ENCODE data around the gene KANK3. TPM values are rescaled to one million over a fixed set of nuclear protein-coding genes. Genes with fewer than 3 reads are reported as not detected.
A peak's percentile ranks its signal among the peaks of the same experiment; 100 is the strongest.
"Not testable (repeated sequence)": the region's sequence is repeated elsewhere in the genome, so short reads cannot be mapped to it uniquely, and the experiment has no call there.

KANK3 gene
- total and polyA plus RNA-seq, 9 of the 15 experiments (the other 6 are each of a cell fraction or from before 2014, with no cell fraction given): 0.03 to 0.40 (median 0.08) TPM; not detected in 6

- H3K36me3 ChIP-seq (ENCODE audit: control insufficient read depth, insufficient read depth, low read length): peaks cover 57% of the 10 kb centered on the region; the same call in 2 of the 3 replicates
- H3K9me1 ChIP-seq (ENCODE audit: control insufficient read depth, insufficient read depth, low read length): no peaks in the 10 kb centered on the region
- 91% methylated on average over 14 of the region's 14 CpGs for whole genome bisulfite sequencing (ENCODE audit: insufficient coverage, low coverage, missing lambda C conversion rate)
- H3K9me3 ChIP-seq (replicated peaks; ENCODE audit: control insufficient read depth, insufficient read depth, low read depth, low read length): no peaks in the 10 kb centered on the region
- no peaks in the 10 kb centered on the region for H4K20me1 ChIP-seq (replicated peaks; ENCODE audit: control insufficient read depth, insufficient read depth, low read length)
- in situ Hi-C loops (cut with MboI): no loop called here
- H3K4me2 ChIP-seq (ENCODE audit: insufficient read depth, low read length): no peak overlapping the region
- H3K4me3 ChIP-seq: no peak overlapping the region
- peak in 1 of 4 experiments; percentile 4 for DNase-seq (ENCODE audit: extremely low read depth in 1 of 4, low spot score in 3 of 4)
- no peak for ATAC-seq
- ChIA-PET POLR2A (interaction anchor here (0.6 to 1.3 kb wide), 3 partner anchors 13 to 1861 kb away, joined by 3 to 6 read pairs (median 3); no protein-coding TSS in a partner anchor), CTCF (ENCODE audit: low intra/inter-chr PET ratio) (interaction anchor here (0.5 kb wide), 1 partner anchor 265 kb away, joined by 4 read pairs; no protein-coding TSS in a partner anchor)
- TF ChIP-seq POLR2A (conservative IDR thresholded peaks at IDR 0.05) (0 out of 2 replicates have a peak, but pooled peaks have one; percentile 25), OTX1 (CRISPR knock-in tag; IDR thresholded peaks at IDR 0.05) (no peak), RBFOX2 (IDR thresholded peaks at IDR 0.05; ENCODE audit: low read depth, low read length) (peak; percentile 37), POLR2G (IDR thresholded peaks at IDR 0.05; ENCODE audit: low read depth, low read length) (0 out of 2 replicates have a peak, but pooled peaks have one; percentile 32)
- peak overlapping the region in 1 of 2 experiments; percentile 43; a peak in 2 of 4 replicates for H3K9ac ChIP-seq (ENCODE audit: insufficient read depth in 1 of 2, low read depth in 2 of 2, low read length in 2 of 2)
- FAIRE-seq: no peak
- no peak overlapping the region for H2AFZ ChIP-seq (ENCODE audit: low read depth, low read length)
- BruUV-seq (replicated peaks): no TSS peak
- no peaks in the 10 kb centered on the region for H3K27me3 ChIP-seq (ENCODE audit: control insufficient read depth in 2 of 2, insufficient read depth in 2 of 2, low read length in 2 of 2)
- no peak overlapping the region for H3K27ac ChIP-seq (ENCODE audit: extremely low read depth, low read depth, low read length)
- H3K4me1 ChIP-seq (replicated peaks in 1 of 2; ENCODE audit: control insufficient read depth in 2 of 2, insufficient read depth in 2 of 2, low read length in 2 of 2): peaks cover 0 to 12% of the 10 kb centered on the region in 2 experiments; a peak in 3 of 5 replicates
- H3K79me2 ChIP-seq (ENCODE audit: control insufficient read depth, insufficient read depth, low read length): peaks cover 25% of the 10 kb centered on the region
- intact Hi-C loops (cut with micrococcal nuclease): no loop called here
Measured at GRCh38 chr19:8316351-8317125, 26.5 kb downstream of the KANK3 start.

DNA sequence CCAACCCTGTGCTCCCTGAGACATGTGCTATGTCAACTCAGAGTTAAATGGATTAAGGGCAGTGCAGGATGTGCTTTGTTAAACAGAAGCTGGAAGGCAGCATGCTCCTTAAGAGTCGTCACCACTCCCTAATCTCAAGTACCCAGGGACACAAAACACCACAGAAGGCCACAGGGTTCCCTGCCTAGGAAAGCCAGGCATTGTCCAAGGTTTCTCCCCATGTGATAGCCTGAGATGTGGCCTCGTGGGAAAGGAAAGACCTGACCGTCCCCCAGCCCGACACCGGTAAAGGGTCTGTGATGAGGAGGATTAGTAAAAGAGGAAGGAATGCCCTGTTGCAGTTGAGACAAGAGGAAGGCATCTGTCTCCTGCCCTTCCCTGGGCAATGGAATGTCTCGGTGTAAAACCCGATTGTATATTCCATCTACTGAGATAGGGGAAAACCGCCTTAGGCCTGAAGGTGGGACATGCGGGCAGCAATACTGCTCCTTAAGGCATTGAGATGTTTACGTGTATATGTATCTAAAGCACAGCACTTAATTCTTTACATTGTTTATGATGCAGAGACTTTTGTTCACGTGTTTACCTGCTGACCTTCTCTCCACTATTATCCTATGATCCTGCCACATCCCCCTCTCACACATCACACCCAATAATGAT, 28.0 kb downstream of the KANK3 start:
- H3K9ac ChIP-seq (ENCODE audit: insufficient read depth in 1 of 2, low read depth in 2 of 2, low read length in 2 of 2); in situ Hi-C loops (cut with MboI); H3K9me1 ChIP-seq (ENCODE audit: control insufficient read depth, insufficient read depth, low read length); H3K27me3 ChIP-seq (ENCODE audit: control insufficient read depth in 2 of 2, insufficient read depth in 2 of 2, low read length in 2 of 2); DNase-seq (ENCODE audit: extremely low read depth in 1 of 4, low spot score in 3 of 4); H3K27ac ChIP-seq (ENCODE audit: extremely low read depth, low read depth, low read length); CTCF ChIA-PET (ENCODE audit: low intra/inter-chr PET ratio); H3K4me2 ChIP-seq (ENCODE audit: insufficient read depth, low read length); H2AFZ ChIP-seq (ENCODE audit: low read depth, low read length); H4K20me1 ChIP-seq (replicated peaks; ENCODE audit: control insufficient read depth, insufficient read depth, low read length); H3K4me3 ChIP-seq; ATAC-seq; intact Hi-C loops (cut with micrococcal nuclease); H3K9me3 ChIP-seq (replicated peaks; ENCODE audit: control insufficient read depth, insufficient read depth, low read depth, low read length); POLR2A ChIA-PET: not testable (repeated sequence)
- TSS peak; percentile 7 for BruUV-seq (replicated peaks)
- Histone ChIP-seq H3K79me2 (ENCODE audit: control insufficient read depth, insufficient read depth, low read length) (peaks cover 10% of the 10 kb centered on the region), H3K36me3 (ENCODE audit: control insufficient read depth, insufficient read depth, low read length) (peaks cover 65% of the 10 kb centered on the region; the same call in 2 of the 3 replicates), H3K4me1 (replicated peaks in 1 of 2; ENCODE audit: control insufficient read depth in 2 of 2, insufficient read depth in 2 of 2, low read length in 2 of 2) (peaks cover 0 to 13% of the 10 kb centered on the region in 2 experiments; a peak in 3 of 5 replicates)
- peak; percentile 26 for FAIRE-seq
- WGBS (ENCODE audit: insufficient coverage, low coverage, missing lambda C conversion rate): 89% methylated on average over 9 of the region's 11 CpGs

Measured in K562 (cell line).